ENCODE measurements around the gene IFI27.

The IFI27 gene

DNA sequence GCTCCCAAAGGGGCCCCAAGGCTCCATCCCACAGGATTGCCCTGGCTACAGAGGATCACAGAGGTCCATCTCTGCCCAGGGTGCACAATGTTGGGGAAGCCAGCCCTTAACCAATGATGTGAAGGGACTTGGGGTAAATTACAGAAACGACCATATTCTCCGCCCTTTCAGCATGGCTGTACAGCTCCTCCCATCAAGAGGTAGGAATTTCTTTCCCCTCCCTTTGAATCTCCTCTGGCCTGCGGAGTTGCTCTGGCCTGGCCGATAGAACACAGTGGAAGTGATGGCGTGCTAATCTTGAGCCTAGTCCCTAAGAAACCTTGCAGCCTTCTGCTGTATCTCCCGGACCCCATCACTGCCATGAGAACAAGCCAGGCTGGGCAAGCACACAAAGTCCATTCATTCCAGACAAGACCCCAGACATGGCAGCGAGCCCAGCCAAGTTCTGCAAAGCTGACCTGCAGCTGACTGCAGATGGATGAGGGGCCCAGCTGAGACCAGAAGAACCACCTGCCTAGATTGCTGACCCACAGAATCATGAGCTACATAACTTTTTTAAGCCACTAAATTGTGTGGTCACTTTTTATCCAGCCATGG lies 6.9 kb upstream of the IFI27 start:
- no peak for DNase-seq

- DNase-seq, result no peak
Observed at GRCh38 chr14:94104731-94105130, 5.8 kb upstream of the IFI27 start.

GRCh38 chr14:94109915-94110250 lies 653 bp upstream of the IFI27 start:
- no peak for DNase-seq

GRCh38 chr14:94111276-94112095 lies 950 bp downstream of the IFI27 start:
- DNase-seq, result no peak

- DNase-seq, result no peak
Observed at GRCh38 chr14:94112513-94113063, 2.1 kb downstream of the IFI27 start.

- no peak for DNase-seq
Observed at GRCh38 chr14:94113073-94113472, 2.5 kb downstream of the IFI27 start.

GRCh38 chr14:94113490-94113889 lies 3.0 kb downstream of the IFI27 start:
- DNase-seq, result no peak

DNA sequence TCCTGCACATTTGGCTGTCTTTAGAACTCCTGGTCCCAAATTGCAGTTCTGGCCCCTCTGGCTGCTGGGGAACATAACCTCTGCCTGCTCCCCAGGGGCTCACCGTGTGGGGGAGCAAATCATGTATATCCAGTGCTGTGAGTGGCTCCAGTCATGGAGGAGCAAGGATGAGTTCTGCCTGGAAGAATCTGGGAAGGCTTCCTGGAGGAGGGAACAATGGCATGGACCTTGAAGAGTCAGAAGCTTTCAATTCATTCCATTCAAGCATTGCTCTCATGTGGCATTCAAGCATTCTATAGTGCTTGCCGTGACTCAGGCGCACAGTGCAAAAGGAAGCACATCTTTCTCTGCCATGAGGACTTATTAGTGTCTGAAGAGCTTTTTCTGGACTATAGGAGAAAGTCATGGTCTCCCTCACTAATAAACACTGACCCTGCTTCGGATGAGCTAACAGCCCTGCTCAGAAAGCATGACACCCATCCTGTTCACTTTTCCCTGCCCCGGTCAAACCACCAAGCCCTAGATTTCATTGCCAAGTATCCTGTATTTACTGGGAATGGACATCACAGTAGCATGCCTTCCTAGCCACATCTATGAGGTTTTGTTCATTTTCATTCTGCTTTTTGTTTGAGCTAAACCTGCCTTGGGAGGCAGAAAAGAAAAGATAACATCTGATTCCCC lies 3.5 kb downstream of the IFI27 start:
- no peak for DNase-seq

- DNase-seq, result no peak
Observed at GRCh38 chr14:94114589-94115057, 4.1 kb downstream of the IFI27 start.

GRCh38 chr14:94115058-94115591 lies 4.6 kb downstream of the IFI27 start:
- no peak for DNase-seq

DNA sequence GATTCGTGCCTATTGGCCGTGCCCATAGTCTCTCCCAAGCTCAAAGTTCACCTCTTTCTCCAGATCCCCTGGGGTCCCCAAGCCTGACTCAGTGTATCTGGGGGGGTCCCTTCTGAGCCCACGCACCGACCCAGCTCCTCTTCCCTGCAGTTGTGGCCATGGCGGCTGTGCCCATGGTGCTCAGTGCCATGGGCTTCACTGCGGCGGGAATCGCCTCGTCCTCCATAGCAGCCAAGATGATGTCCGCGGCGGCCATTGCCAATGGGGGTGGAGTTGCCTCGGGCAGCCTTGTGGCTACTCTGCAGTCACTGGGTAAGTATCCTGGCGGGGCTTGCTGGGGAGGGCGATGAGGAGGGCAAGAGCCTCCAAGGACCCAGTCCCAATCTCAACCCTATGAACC lies 5.1 kb downstream of the IFI27 start:
- DNase-seq, result no peak

DNA sequence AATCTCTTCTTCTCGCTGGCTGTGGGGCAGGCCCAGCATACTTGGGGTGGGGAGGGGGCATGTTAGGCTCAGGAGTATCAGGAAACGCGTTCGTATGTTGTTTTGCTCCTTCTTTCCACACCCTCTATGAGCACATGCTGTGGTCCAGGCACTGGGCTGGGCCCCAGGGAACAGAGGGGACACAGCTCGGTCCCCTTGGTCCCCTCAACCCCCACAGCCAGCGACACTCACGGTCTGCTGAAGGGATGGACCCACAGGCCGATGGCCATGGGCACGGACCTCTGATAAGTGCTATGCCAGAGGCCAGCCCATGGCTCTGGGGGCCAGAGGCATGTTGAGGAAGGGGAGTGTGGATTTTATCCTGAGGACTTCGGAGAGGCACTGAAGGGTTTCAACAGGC lies 6.2 kb downstream of the IFI27 start:
- no peak for DNase-seq

DNA sequence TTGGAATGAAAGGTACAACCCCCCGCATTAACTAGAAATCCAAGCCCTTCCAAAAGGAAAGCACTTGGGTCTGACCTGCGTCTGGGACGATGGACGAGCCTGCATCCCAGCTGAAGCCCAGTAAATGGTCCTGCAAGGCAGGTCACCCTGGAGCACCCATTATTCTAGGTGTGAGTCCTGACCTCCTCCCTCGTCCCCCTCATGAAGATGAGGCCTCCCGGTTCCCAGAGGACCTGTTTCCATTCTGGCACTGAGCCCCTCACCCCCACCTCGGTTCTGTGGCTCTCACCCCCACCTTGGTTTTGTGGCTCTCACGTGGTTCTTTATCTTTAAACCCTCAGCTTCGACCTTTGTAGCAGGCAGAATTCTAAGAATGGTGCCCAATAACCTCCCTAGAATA lies 7.3 kb downstream of the IFI27 start:
- DNase-seq, result no peak

DNA sequence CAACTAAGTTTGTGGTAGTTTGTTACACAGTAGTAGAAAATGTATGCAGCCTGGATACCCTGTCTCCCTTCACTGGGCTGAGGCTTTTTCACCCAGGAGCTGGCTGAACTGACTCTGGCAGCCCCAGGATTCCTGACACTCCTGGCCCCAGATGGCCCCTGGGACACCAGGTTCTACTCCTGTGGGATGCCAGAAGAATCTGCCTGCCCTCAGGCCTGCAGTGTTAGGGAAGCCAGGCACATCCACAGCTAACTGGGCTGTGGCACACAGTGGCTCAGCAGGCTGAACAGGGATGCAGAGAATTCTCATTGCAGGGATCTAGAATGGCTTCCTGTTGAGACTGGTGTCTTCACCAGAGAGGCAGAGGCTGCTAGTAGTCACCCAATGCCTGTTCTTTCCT lies 8.5 kb downstream of the IFI27 start:
- DNase-seq, result no peak

DNA sequence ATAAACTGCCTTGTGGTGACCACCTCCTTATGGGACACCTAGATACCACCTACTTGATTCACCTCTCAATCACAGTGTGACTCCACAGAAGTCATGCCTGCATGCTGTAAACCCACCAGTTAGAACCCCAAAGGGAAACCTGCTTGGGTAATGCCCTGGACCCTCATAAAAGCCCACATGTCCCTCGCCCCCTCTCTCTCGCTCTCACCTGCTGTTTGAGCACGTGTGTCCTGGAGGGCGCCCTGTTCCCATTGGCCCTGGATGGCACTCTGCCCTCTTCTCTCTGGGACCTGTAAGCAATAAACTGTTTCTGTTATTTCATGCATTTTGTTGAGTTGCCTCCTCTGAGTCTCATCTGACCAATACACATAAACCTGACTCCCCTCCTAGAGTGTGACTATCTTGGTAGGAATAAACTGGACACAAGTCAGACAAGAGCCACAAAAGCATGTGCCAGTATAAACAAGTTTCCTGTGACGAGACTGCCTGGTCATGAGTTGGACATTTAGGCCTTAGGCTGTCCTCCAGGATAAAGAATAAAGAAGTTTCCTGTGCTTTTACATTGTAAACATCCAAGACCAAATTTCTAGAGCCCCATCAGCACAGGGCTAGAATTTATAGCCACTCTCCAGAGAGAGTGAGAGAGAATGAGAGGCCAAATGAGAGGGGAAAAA lies 10.3 kb downstream of the IFI27 start:
- no peak for DNase-seq

- DNase-seq, result no peak
Observed at GRCh38 chr14:94121485-94121884, 10.9 kb downstream of the IFI27 start.

GRCh38 chr14:94122438-94122837 lies 11.9 kb downstream of the IFI27 start:
- DNase-seq, result no peak

- no peak for DNase-seq
Observed at GRCh38 chr14:94123296-94123695, 12.8 kb downstream of the IFI27 start.

DNA sequence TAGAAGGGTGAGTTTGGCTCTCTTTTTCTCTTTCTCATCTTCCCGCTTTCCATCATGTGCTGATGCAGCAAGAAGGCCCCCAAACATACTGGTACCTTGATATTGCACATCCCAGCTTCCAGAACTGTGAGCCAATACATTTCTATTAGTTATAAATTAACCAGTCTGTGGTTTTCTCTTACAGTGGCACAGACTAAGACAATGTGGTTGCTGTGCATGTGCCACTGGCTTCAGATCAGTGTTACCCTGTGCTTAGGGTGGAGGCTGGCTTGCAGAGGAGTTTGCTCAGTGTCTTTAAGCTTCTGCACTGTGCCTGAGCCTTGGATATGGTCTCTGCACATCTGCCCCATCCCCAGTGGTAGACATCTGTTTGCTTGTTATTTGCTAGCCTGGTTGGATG lies 13.3 kb downstream of the IFI27 start:
- DNase-seq, result no peak

- DNase-seq, result no peak
Observed at GRCh38 chr14:94124582-94125377, 14.2 kb downstream of the IFI27 start.

DNA sequence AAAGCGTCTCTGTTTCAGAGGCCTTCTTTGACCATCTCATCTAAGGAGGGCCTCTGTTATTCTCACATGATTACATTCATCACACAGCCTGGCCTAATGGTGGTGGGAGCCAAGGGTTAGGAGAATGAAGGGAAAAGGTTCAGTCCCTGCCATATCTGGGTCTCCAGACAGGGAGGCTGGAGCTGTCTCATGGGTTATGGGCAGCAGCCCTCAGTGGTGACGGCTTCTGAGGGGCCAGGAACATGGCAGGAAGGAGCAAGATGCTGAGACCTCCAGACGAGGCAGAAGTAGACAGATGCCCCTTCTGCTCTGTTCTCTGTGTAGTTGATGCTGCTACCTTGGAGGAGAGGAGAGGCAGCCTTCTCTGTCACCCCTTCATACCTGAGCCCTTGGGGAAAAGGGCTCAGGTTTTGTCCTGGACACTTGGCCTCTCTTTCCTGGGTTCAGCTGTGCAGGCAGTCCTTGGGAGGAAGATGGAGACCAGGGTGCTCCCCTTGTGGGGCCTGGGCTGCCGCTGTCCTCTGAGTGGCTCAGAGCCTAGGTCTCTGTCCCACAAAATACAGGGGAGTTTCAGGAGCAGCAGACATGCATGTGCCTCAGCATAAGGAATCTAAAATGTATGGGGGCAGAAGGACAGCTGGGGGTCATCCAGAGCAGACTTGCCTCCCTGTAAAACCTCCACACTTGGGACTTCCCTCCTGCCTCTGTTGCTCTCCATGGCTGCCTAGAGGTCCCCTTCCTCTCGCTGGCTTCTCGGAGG lies 15.3 kb downstream of the IFI27 start:
- no peak for DNase-seq

DNA sequence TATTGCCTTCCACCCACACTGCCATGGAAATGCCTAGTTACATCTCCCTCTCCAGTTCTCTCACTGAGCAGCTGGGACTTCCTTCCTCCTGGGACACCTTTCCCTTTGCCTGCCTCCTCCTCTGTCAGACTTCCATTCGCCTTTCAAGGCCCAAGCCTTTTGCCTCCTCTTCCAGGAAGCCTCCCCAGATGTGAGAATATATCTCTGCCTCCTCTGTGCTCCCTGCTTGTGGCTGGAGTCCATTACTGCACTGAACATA lies 15.8 kb downstream of the IFI27 start:
- DNase-seq, result no peak

All from COR-L47 (cell line).